ENCODE results near the gene TMEM170B.

- TF ChIP-seq EZH2phosphoT487 (IDR thresholded peaks at IDR 0.05; ENCODE audit: low read length) (no peak), CTCF (IDR thresholded peaks at IDR 0.05; ENCODE audit: low read length) (no peak), EZH2 (optimal IDR thresholded peaks at IDR 0.05; ENCODE audit: low read depth, low read length) (no peak)
Measured at GRCh38 chr6:11556309-11556708, 18.8 kb downstream of the TMEM170B start.
